Gastroesophageal sphincter (tissue), 4 donors: ENCODE data around the gene SLC16A12. TPM values are rescaled to one million over a fixed set of nuclear protein-coding genes. Genes with fewer than 3 reads are reported as not detected.

Experiments
- ATAC-seq: fragments of 150-250 bp; one replicate; pipeline ENCODE4 v1.9.1; 2016; ENCODE audit warnings: mild to moderate bottlenecking, moderate library complexity
- H3K27ac ChIP-seq, 4 donors: fragments of 200-600 bp; sonication (generic) in 3 of 4; 1 replicate in 3 of 4; 2 replicates in 1 of 4; pipeline ENCODE4 v1.5.1; 2016 to 2019
- H3K27me3 ChIP-seq: fragments of 200-600 bp; sonication (generic); one replicate; pipeline ENCODE4 v1.5.1; 2019
- H3K36me3 ChIP-seq, 2 donors: fragments of 200-600 bp; sonication (generic); one replicate each; pipeline ENCODE4 v1.5.1; 2019; ENCODE audit warnings: control low read depth in 1 of 2
- H3K4me1 ChIP-seq, 3 donors: fragments of 200-600 bp; sonication (generic); 1 replicate in 2 of 3; 2 replicates in 1 of 3; pipeline ENCODE4 v1.5.1; 2016 to 2019; ENCODE audit warnings: control low read depth in 2 of 3
- H3K4me3 ChIP-seq, 2 donors: fragments of 200-600 bp; sonication (generic); one replicate each; pipeline ENCODE4 v1.5.1; 2019; ENCODE audit warnings: mild to moderate bottlenecking in 1 of 2, moderate library complexity in 1 of 2
- H3K9me3 ChIP-seq, 3 donors: fragments of 200-600 bp; sonication (generic); one replicate each; pipeline ENCODE4 v1.5.1; 2017 to 2019; ENCODE audit warnings: control low read depth in 2 of 3
- EP300 ChIP-seq: sonication (generic); formaldehyde crosslinking; IDR thresholded peaks from one replicate; pipeline ENCODE4 v1.6.1; 2017; ENCODE audit warnings: antibody characterized with exemption, mild to moderate bottlenecking
- POLR2A ChIP-seq, 2 donors: fragments of 450-650 bp; IDR thresholded peaks; one replicate each; pipeline ENCODE4 v1.6.1; 2017; ENCODE audit warnings: antibody characterized with exemption in 2 of 2, mild to moderate bottlenecking in 2 of 2, moderate library complexity in 1 of 2
- POLR2AphosphoS5 ChIP-seq: sonication (generic); formaldehyde crosslinking; IDR thresholded peaks from one replicate; pipeline ENCODE4 v1.6.1; 2017; ENCODE audit warnings: antibody characterized with exemption
- WGBS, 2 donors: methylation state at CpG; one replicate each; pipeline ENCODE4 v1.1.5; 2018; ENCODE audit warnings: low coverage in 1 of 2; 5-methylcytosine and 5-hydroxymethylcytosine counted together
- total RNA-seq, 4 donors: library from RNA; depleted of rRNA; stranded (reverse); fragments of >200 nt; gene quantifications; one replicate each; pipeline ENCODE4 v1.1.0, GENCODE V29; 2016
- TF ChIP-seq, protein P1 (sequence below), 4 experiments: fragments of 200-600 bp in 2 of 4; fragments of 450-650 bp in 2 of 4; sonication (generic) in 1 of 4; IDR thresholded peaks; one replicate each; pipeline ENCODE4 v1.5.1; 2017 to 2019; ENCODE audit warnings: antibody characterized with exemption in 4 of 4, mild to moderate bottlenecking in 2 of 4, moderate library complexity in 2 of 4

The SLC16A12 gene
- total RNA-seq, 4 donors from 2014 or later = 1.7 to 11.7 (median 2.4) TPM

DNA sequence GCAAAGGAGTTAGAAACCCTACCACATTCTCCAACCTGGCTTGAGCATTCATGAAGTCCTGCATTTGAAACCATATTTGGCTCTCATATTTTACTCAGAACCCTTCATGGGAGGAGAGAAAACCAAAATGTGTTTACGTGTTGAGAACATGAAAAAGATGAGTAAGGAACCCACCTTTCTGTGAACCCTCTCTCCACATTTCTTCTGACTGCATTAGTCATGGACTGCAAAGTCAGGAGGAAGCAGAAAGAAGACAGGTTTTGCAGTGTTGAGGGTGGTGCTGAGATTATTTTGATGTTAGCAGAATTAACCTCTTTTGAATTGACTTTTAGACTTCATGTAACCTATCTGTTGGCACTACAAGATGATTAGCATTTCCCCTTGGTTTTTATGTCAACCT is 152.6 kb downstream of the SLC16A12 start:
- ATAC-seq = no peak
- no peaks in the 10 kb centered on the region for H3K36me3 ChIP-seq
- no peaks in the 10 kb centered on the region for H3K4me1 ChIP-seq
- TF ChIP-seq POLR2AphosphoS5 (no peak), POLR2A (IDR thresholded peaks at IDR 0.05) (no peak), EP300 (no peak)
- TF ChIP-seq, protein P1, sequence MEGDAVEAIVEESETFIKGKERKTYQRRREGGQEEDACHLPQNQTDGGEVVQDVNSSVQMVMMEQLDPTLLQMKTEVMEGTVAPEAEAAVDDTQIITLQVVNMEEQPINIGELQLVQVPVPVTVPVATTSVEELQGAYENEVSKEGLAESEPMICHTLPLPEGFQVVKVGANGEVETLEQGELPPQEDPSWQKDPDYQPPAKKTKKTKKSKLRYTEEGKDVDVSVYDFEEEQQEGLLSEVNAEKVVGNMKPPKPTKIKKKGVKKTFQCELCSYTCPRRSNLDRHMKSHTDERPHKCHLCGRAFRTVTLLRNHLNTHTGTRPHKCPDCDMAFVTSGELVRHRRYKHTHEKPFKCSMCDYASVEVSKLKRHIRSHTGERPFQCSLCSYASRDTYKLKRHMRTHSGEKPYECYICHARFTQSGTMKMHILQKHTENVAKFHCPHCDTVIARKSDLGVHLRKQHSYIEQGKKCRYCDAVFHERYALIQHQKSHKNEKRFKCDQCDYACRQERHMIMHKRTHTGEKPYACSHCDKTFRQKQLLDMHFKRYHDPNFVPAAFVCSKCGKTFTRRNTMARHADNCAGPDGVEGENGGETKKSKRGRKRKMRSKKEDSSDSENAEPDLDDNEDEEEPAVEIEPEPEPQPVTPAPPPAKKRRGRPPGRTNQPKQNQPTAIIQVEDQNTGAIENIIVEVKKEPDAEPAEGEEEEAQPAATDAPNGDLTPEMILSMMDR (IDR thresholded peaks at IDR 0.05) = no peak
- no peaks in the 10 kb centered on the region for H3K9me3 ChIP-seq
- no peak overlapping the region for H3K4me3 ChIP-seq
- WGBS, 2 donors = 83 to 100% methylated on average over 1 of the region's 1 CpG
- no peaks in the 10 kb centered on the region for H3K27me3 ChIP-seq
- no peak overlapping the region for H3K27ac ChIP-seq

Other genes starting within 250 kb of the SLC16A12 start
- gene IFIT2, start 233.5 kb downstream of the SLC16A12 start, total RNA-seq = 1 to 10 TPM; 3.2 to 5.3 (median 3.8) TPM
- gene IFIT3, start 207.6 kb downstream of the SLC16A12 start, total RNA-seq = 10 to 100 TPM in 2 of 4 donors, 1 to 10 TPM in 2; 8.1 to 15.5 (median 11.9) TPM
- not detected for gene IFIT1B, start 157.5 kb downstream of the SLC16A12 start, total RNA-seq
- gene IFIT1, start 143.0 kb downstream of the SLC16A12 start, total RNA-seq = 10 to 100 TPM; 10.3 to 16.5 (median 15.2) TPM
- gene IFIT5, start 121.0 kb downstream of the SLC16A12 start, total RNA-seq = 10 to 100 TPM; 14.9 to 30.0 (median 27.3) TPM
- 1 to 10 TPM; 3.6 to 4.9 (median 4.1) TPM for gene PANK1, start 109.6 kb upstream of the SLC16A12 start, total RNA-seq
- gene KIF20B, start 166.0 kb upstream of the SLC16A12 start, total RNA-seq = 1 to 10 TPM; 2.4 to 3.0 (median 2.9) TPM